ENCODE measurements around the gene CDH13.

DNA sequence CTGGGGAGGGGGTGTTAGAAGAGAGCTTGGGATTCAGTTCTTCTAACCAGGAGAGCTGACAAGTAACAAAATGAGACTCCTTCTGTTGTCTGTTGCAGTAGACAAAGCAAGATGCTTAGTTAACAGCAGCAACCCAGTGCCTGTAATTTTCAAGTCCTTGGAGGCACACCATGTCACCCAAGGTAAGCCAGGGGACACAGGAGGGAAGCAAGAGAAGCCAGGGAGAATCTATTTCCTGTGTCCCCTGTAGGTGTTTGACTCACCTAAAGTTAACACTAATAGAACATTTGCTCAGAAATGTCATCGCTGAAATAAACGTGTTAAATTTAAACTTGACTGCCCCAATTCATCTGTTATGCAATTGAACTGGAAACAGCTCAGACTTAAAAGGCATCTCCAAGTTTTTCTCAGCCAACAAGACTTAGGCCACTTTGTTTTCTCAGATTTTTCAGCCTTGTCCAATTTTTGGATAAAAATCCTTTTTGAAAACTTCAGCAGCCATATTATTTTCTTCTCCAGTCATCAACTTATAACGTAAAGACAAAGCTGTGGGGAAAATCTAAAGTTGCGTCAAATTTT lies 257.6 kb downstream of the CDH13 start:
- TF ChIP-seq, protein P1, sequence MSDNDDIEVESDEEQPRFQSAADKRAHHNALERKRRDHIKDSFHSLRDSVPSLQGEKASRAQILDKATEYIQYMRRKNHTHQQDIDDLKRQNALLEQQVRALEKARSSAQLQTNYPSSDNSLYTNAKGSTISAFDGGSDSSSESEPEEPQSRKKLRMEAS (IDR thresholded peaks at IDR 0.05): no peak
- TF ChIP-seq, protein P2, sequence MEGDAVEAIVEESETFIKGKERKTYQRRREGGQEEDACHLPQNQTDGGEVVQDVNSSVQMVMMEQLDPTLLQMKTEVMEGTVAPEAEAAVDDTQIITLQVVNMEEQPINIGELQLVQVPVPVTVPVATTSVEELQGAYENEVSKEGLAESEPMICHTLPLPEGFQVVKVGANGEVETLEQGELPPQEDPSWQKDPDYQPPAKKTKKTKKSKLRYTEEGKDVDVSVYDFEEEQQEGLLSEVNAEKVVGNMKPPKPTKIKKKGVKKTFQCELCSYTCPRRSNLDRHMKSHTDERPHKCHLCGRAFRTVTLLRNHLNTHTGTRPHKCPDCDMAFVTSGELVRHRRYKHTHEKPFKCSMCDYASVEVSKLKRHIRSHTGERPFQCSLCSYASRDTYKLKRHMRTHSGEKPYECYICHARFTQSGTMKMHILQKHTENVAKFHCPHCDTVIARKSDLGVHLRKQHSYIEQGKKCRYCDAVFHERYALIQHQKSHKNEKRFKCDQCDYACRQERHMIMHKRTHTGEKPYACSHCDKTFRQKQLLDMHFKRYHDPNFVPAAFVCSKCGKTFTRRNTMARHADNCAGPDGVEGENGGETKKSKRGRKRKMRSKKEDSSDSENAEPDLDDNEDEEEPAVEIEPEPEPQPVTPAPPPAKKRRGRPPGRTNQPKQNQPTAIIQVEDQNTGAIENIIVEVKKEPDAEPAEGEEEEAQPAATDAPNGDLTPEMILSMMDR (IDR thresholded peaks at IDR 0.05): no peak
- TF ChIP-seq POLR2A (IDR thresholded peaks at IDR 0.05; ENCODE audit: low read length) (no peak), MAFK (IDR thresholded peaks at IDR 0.05; ENCODE audit: partially characterized antibody) (no peak), POLR2AphosphoS2 (conservative IDR thresholded peaks at IDR 0.05; ENCODE audit: low read length) (no peak), ZSCAN20 (CRISPR knock-in tag; IDR thresholded peaks at IDR 0.05) (no peak), ESRRA (IDR thresholded peaks at IDR 0.05; ENCODE audit: borderline replicate concordance, low read length) (no peak), FOSL2 (IDR thresholded peaks at IDR 0.05) (no peak), FOSL2 (CRISPR knock-in tag; IDR thresholded peaks at IDR 0.05) (no peak), ZC3H11A (IDR thresholded peaks at IDR 0.05) (no peak), SMC3 (IDR thresholded peaks at IDR 0.05) (no peak), NR3C1 (IDR thresholded peaks at IDR 0.05) (no peak), KDM1A (IDR thresholded peaks at IDR 0.05; ENCODE audit: low read depth) (no peak), RAD21 (conservative IDR thresholded peaks at IDR 0.05 in 1 of 2, IDR thresholded peaks at IDR 0.05 in 1 of 2) (no peak)
- TF ChIP-seq, protein P3, sequence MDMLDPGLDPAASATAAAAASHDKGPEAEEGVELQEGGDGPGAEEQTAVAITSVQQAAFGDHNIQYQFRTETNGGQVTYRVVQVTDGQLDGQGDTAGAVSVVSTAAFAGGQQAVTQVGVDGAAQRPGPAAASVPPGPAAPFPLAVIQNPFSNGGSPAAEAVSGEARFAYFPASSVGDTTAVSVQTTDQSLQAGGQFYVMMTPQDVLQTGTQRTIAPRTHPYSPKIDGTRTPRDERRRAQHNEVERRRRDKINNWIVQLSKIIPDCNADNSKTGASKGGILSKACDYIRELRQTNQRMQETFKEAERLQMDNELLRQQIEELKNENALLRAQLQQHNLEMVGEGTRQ (IDR thresholded peaks at IDR 0.05): no peak
